GM21447 (cell line): ENCODE data around the gene DIP2A.
"Not testable (repeated sequence)": the region's sequence is repeated elsewhere in the genome, so short reads cannot be mapped to it uniquely, and the experiment has no call there.

Source experiments
- ATAC-seq: cut with Tn5 transposase; IDR thresholded peaks from one replicate; pipeline ENCODE4 v1.9.1; 2021; ENCODE audit not compliant: unreplicated experiment

The DIP2A gene

DNA sequence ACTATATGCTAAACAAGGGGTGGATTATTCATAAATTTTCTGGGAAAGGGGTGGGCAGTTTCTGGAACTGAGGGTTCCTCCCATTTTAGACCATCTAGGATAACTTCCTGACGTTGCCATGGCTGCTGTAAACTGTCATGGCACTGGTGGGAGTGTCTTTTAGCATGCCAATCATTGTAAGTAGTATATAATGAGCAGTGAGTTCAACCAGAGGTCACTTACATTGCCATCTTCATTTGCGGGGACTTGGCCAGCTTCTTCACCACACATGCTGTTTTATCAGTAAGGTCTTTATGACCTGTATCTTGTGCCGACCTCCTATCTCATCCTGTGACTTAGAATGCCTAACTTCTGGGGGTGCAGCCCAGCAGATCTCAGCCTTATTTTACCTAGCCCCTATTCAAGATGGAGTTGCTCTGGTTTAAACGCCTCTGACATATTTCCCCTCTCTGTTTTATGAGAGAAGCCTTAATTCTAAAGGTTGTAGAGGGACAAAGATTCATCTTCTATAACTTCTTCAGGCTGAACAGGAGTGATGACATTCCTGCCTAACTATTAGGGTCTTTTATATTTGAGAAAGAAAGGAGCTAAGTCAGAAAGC lies 60.4 kb downstream of the DIP2A start:
- ATAC-seq = no peak

GRCh38 chr21:46527393-46527792 lies 68.7 kb downstream of the DIP2A start:
- ATAC-seq = not testable (repeated sequence)

DNA sequence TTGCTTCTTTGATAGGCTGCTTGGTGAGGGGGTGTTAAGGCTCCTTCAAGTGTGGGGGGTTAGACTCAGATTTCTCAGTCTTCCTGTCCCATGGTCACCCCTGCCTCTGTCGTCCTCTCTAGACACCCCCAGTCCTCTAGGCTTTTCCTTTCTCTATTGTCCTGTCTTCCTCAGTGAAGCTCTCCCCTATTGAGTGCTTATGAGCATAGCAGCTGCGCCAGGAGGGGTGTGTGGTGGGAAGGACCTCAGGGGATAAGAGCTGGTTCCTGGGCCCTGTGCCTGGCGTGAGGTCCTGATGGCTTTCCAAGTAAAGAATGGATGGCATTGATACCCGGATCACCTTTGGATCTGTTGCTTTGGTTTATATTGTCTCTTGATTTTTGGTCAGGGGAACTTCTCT lies 69.1 kb downstream of the DIP2A start:
- no peak for ATAC-seq

DNA sequence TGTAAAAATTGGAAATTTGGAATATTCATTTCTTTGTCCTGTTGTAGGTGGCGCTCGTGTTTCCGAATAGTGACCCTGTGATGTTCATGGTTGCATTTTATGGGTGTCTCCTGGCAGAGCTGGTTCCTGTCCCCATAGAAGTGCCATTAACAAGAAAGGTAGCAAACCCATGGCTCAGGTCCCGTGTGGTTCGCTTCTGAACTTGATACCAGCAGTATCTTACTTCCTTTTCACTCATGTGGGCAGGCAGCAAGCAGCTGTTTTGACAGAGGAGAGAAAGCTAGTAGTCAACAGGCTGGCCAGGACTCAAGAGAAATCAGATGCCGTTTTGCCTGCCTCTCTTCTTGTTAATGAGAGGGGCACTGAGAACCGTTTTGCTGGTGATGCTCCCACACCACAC lies 73.4 kb downstream of the DIP2A start:
- ATAC-seq = no peak

- ATAC-seq = no peak
These were observed 78.3 kb downstream of the DIP2A start for GRCh38 chr21:46537026-46537425.

DNA sequence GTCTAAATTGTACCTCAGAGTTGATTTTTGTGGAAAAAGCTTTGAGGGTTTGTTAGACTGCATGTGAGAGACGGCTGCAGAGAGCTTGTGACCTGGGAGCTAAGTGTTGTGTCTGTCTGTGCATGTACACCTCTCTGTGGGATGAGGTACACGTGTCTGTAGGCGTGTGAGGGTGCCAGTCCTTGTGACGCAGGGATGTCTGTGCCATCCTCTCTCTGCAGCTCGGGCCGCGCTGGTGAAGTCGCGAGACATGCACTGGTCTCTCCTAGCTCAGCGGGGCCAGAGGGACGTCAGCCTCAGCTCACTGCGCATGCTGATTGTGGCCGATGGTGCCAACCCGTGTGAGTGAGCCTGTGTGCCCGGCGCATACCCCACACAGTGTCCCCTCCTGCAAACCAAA lies 79.6 kb downstream of the DIP2A start:
- ATAC-seq = no peak

DNA sequence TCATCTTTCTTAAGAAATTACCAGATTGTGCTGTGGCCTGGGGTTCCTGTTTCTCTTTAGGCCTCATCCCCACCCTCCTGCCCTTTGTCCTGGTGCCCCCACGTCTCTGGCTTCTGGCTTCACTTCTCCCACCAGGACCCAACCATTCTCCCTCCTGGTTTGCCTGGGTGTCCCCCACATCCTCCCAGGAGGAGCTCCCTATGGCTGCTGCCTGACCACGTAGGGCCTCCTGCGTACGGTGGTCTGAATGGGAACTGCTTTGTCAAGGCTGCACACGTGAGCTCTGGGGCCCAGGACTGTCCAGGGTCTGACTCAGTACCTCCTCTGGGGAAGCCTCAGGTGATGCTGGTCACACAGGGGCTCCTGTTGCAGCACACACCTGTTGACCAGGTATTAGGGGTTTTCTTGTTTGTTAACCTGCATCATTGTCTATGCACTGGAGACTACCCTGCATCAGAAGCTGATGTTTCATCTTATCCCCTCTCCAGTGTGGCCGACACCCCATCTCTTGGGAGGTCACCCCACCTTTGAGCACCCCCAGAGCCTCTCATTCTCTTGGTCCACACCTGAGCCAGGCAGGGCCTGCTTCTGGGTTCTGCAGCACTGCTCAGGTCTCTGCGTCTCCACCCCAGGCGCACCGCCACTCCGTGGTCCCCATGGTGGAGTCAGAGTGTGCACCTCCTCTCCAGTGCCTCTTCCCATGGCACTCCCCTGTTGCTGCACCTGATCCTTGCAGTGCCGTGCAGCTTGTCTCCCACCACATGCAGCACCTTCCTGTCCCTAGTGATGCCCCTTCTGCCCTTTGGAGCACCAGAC lies 80.4 kb downstream of the DIP2A start:
- no peak for ATAC-seq

GRCh38 chr21:46540087-46540710 lies 81.5 kb downstream of the DIP2A start:
- ATAC-seq = no peak

DNA sequence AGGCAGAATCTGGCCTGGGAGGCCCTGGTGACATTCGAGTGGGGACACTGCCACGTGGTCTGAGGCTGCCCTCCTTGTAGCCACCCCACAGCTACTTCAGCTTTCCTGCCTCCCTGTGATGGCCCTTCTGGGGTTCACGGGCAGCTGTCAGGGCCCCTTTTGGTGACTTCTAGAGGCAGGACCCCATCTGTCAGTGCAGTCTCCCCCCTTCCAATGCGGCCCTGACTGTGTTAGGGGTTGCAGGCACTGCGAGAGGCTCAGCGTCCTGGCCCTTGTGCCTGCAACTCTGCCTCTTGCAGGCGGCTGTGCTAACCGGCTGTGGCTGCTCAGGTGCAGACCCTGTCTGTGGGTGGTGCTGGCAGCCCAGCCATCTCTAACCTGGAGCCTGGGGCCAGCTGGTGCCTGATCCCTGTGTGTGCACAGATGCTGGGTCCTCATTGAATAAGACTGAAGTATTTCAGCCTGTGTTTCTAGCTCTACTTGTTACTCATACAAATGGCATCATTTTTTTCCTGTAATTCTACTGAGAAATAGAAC lies 84.0 kb downstream of the DIP2A start:
- no peak for ATAC-seq

- ATAC-seq = no peak
These were observed 84.6 kb downstream of the DIP2A start for GRCh38 chr21:46543306-46543705.

- ATAC-seq = no peak
These were observed 85.3 kb downstream of the DIP2A start for GRCh38 chr21:46544003-46544402.

GRCh38 chr21:46544824-46545223 lies 86.1 kb downstream of the DIP2A start:
- no peak for ATAC-seq

- no peak for ATAC-seq
These were observed 86.7 kb downstream of the DIP2A start for GRCh38 chr21:46545363-46545762.

- no peak for ATAC-seq
These were observed 87.2 kb downstream of the DIP2A start for GRCh38 chr21:46545911-46546310.

GRCh38 chr21:46546799-46547198 lies 88.1 kb downstream of the DIP2A start:
- no peak for ATAC-seq

DNA sequence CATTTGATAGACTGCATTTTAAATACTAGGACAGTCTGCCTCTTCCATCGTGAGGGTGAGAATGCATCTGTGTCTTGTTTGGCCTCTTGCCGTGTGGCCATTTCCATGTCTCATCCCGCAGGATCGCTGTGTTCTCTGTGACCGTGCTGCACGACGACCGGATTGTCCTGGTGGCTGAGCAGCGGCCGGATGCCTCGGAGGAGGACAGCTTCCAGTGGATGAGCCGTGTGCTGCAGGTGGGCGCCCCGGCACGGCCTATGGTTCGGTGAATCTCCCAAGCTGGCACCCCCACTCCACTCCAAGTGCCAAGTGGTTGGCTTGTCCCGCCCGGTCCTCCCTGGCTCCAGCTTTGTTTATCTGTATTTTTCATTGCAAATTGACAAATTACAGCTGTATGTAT lies 91.0 kb downstream of the DIP2A start:
- ATAC-seq = no peak

DNA sequence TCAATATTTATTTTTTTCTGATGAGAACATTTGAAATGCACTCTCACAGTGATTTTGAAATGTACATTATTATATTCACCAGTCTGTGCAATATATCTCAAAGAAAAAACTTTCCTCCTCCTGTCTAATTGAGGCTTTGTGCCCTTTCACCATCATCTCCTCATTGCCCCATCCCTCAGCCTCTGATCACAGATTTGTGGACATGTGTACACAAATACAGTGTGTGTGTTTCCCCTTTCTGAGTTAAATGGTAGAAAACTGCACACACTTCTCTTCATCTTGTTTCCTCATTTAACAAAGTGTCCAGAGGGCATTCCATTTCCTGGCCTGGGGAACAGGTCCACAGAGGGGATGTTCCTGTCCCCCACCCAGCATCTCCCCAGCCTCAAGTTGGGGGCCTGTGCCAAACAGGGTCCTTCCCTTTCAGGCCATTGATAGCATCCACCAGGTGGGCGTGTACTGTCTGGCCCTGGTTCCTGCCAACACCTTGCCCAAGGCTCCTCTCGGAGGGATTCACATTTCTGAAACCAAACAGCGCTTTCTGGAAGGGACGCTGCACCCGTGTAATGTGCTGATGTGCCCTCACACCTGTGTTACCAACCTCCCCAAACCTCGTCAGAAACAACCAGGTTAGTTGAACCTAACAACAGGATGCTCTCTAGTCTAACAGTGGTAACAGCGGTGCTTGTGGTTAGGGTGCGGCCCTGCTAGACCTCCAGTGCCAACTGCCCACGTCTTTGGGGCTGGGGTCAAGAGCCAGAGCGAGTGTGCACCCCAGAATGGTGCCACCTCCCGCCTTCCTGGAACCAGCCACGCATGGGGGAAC lies 91.6 kb downstream of the DIP2A start:
- no peak for ATAC-seq

- ATAC-seq = no peak
These were observed 93.0 kb downstream of the DIP2A start for GRCh38 chr21:46551636-46552241.

- no peak for ATAC-seq
These were observed 93.6 kb downstream of the DIP2A start for GRCh38 chr21:46552274-46552673.

GRCh38 chr21:46552865-46553379 lies 94.2 kb downstream of the DIP2A start:
- no peak for ATAC-seq
